BJ (cell line): Measurements from ENCODE around the gene HIRIP3. TPM values are rescaled to one million over a fixed set of nuclear protein-coding genes. Genes with fewer than 3 reads are reported as not detected.

ENCODE experiments used
- CTCF ChIA-PET: fragments of 350-600 bp; formaldehyde crosslinking; extraction: SDS; loops from one replicate; lab custom pipeline; 2021; ENCODE audit warnings: antibody characterized with exemption, inconsistent platforms; lab: Yijun Ruan, JAX
- POLR2A ChIA-PET: fragments of 300-600 bp; sonication (Branson Sonifier 250); formaldehyde crosslinking; extraction: SDS; loops from one replicate; lab custom pipeline; 2021; ENCODE audit warnings: antibody characterized with exemption; lab: Charles Lee
- DNase-seq: peaks from one replicate; pipeline ENCODE4 v3.0.0-alpha.2; 2011; ENCODE audit warnings: low read depth
- H3K27me3 ChIP-seq: 2 replicates; pipeline ENCODE4 v1.6.0; 2011; ENCODE audit warnings: low read length; ENCODE audit not compliant: control insufficient read depth, insufficient read depth
- H3K36me3 ChIP-seq: 2 replicates; pipeline ENCODE4 v1.5.1; 2011; ENCODE audit warnings: low read length; ENCODE audit not compliant: control insufficient read depth, insufficient read depth
- H3K4me3 ChIP-seq: 2 replicates; pipeline ENCODE4 v1.5.1; 2011; ENCODE audit warnings: low read depth, mild to moderate bottlenecking, control low read depth, low read length
- polyA plus RNA-seq: library from polyadenylated mRNA; depleted of rRNA; stranded (reverse); fragments of >200 nt; gene quantifications from 2 replicates; pipeline ENCODE4 v1.2.3, GENCODE V29; 2011
- TF ChIP-seq, protein P1 (sequence below): IDR thresholded peaks from 2 replicates; pipeline ENCODE4 v1.5.1; 2011; ENCODE audit warnings: low read depth, mild to moderate bottlenecking, control low read depth, inconsistent platforms, low read length, moderate library complexity; ENCODE audit not compliant: insufficient read depth

Gene HIRIP3
- polyA plus RNA-seq, 1 experiment: 9.6 TPM

GRCh38 chr16:30028438-30029076, 33.1 kb upstream of the HIRIP3 start:
- H3K36me3 ChIP-seq: no peaks in the 10 kb centered on the region
- ChIA-PET CTCF (interaction anchor here (0.6 to 1.1 kb wide), 2 partner anchors 11 to 224 kb away, joined by 3 to 4 read pairs; no protein-coding TSS in a partner anchor), POLR2A (no interaction called here)
- no peak for DNase-seq
- TF ChIP-seq, protein P1, sequence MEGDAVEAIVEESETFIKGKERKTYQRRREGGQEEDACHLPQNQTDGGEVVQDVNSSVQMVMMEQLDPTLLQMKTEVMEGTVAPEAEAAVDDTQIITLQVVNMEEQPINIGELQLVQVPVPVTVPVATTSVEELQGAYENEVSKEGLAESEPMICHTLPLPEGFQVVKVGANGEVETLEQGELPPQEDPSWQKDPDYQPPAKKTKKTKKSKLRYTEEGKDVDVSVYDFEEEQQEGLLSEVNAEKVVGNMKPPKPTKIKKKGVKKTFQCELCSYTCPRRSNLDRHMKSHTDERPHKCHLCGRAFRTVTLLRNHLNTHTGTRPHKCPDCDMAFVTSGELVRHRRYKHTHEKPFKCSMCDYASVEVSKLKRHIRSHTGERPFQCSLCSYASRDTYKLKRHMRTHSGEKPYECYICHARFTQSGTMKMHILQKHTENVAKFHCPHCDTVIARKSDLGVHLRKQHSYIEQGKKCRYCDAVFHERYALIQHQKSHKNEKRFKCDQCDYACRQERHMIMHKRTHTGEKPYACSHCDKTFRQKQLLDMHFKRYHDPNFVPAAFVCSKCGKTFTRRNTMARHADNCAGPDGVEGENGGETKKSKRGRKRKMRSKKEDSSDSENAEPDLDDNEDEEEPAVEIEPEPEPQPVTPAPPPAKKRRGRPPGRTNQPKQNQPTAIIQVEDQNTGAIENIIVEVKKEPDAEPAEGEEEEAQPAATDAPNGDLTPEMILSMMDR: no peak
- no peak overlapping the region for H3K4me3 ChIP-seq
- peaks cover 34% of the 10 kb centered on the region for H3K27me3 ChIP-seq

- no peak for DNase-seq
- H3K4me3 ChIP-seq: no peak overlapping the region
- CTCF ChIA-PET: interaction anchor here (0.6 to 1.1 kb wide), 3 partner anchors 11 to 327 kb away, joined by 3 to 4 read pairs (median 3); no protein-coding TSS in a partner anchor
- POLR2A ChIA-PET: no interaction called here
- peaks cover 35% of the 10 kb centered on the region for H3K27me3 ChIP-seq
- H3K36me3 ChIP-seq: no peaks in the 10 kb centered on the region
- TF ChIP-seq, protein P1: no peak
Measured at GRCh38 chr16:30027588-30028437, 32.4 kb upstream of the HIRIP3 start.

- ChIA-PET CTCF (no interaction called here), POLR2A (no interaction called here)
- Histone ChIP-seq H3K27me3 (peaks cover 31% of the 10 kb centered on the region), H3K36me3 (no peaks in the 10 kb centered on the region), H3K4me3 (no peak overlapping the region)
- no peak for DNase-seq
- TF ChIP-seq, protein P1: no peak
Measured at GRCh38 chr16:30026449-30026848, 31.0 kb upstream of the HIRIP3 start.

DNA sequence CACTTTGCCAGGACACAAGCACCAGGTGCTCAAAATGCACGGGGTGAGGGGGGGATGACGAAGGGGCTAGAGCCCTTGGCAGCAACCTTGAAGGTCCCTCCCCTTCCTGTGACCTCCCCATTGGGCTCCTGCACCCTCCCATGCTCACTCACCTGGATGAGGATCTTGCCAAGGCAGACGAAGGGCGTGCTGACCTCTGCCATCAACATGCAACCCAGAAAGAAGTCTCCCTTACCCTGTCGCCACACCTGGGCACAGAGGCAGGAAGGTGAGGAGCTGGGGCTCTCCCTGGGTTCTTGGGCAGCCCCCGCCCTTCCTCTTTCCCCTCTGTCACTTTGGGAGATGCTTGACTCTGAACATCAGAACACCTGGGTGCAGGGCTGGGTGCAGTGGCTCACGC, 30.2 kb upstream of the HIRIP3 start:
- POLR2A ChIA-PET: no interaction called here
- H3K27me3 ChIP-seq: peaks cover 27% of the 10 kb centered on the region

DNA sequence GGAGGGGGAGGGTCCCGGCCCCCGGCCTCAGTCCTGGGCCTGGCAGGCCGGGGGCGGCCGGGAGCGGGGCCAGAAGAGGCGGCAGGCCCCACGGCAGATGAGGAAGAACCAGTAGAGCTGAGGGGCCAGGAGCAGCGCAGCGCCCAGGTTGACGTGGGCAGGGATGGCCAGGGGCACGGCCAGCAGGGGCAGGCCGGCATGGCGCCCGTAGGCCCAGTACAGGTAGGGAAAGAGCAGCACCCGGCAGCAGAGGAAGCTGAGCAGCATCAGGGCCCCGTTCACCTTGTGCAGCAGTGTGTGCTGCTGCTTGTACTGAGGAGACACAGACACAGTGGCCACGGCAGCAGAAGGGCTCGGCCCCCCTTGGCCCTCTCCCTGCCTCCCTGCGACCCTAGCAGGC, 29.7 kb upstream of the HIRIP3 start:
- CTCF ChIA-PET: no interaction called here
- DNase-seq: no peak
- Histone ChIP-seq H3K4me3 (no peak overlapping the region), H3K36me3 (no peaks in the 10 kb centered on the region), H3K27me3 (peaks cover 27% of the 10 kb centered on the region)
- POLR2A ChIA-PET: no interaction called here
- TF ChIP-seq, protein P1: no peak

More for the DNA sequence above, 30.2 kb upstream of the HIRIP3 start:
- no peak for DNase-seq
- CTCF ChIA-PET: no interaction called here
- TF ChIP-seq, protein P1: no peak
- H3K36me3 ChIP-seq: no peaks in the 10 kb centered on the region
- no peak overlapping the region for H3K4me3 ChIP-seq
